ENCODE data around the gene MUSK.
"Not testable (repeated sequence)": the region's sequence is repeated elsewhere in the genome, so short reads cannot be mapped to it uniquely, and the experiment has no call there.

MUSK gene

GRCh38 chr9:110810262-110810976, 141.8 kb downstream of the MUSK start:
- DNase-seq (ENCODE audit: low spot score) = no peak

- no peak for DNase-seq (ENCODE audit: low spot score)
These were observed 144.3 kb downstream of the MUSK start for GRCh38 chr9:110812886-110813285.

GRCh38 chr9:110814159-110814558, 145.6 kb downstream of the MUSK start:
- DNase-seq (ENCODE audit: low spot score) = no peak

GRCh38 chr9:110815361-110815760, 146.8 kb downstream of the MUSK start:
- no peak for DNase-seq (ENCODE audit: low spot score)

- peak; percentile 37 for DNase-seq (ENCODE audit: low spot score)
These were observed 151.8 kb downstream of the MUSK start for GRCh38 chr9:110820381-110820780.

GRCh38 chr9:110821064-110821463, 152.5 kb downstream of the MUSK start:
- DNase-seq (ENCODE audit: low spot score) = no peak

GRCh38 chr9:110825129-110825528, 156.5 kb downstream of the MUSK start:
- DNase-seq (ENCODE audit: low spot score) = not testable (repeated sequence)

GRCh38 chr9:110825950-110826349, 157.4 kb downstream of the MUSK start:
- no peak for DNase-seq (ENCODE audit: low spot score)

- DNase-seq (ENCODE audit: low spot score) = not testable (repeated sequence)
These were observed 157.8 kb downstream of the MUSK start for GRCh38 chr9:110826400-110826799.

- peak; percentile 46 for DNase-seq (ENCODE audit: low spot score)
These were observed 159.7 kb downstream of the MUSK start for GRCh38 chr9:110828264-110828663.

GRCh38 chr9:110830495-110830894, 161.9 kb downstream of the MUSK start:
- no peak for DNase-seq (ENCODE audit: low spot score)

GRCh38 chr9:110832926-110833325, 164.3 kb downstream of the MUSK start:
- DNase-seq (ENCODE audit: low spot score) = no peak

GRCh38 chr9:110835404-110835803, 166.8 kb downstream of the MUSK start:
- DNase-seq (ENCODE audit: low spot score) = no peak

GRCh38 chr9:110835859-110836271, 167.3 kb downstream of the MUSK start:
- DNase-seq (ENCODE audit: low spot score) = no peak

GRCh38 chr9:110837401-110838005, 168.9 kb downstream of the MUSK start:
- DNase-seq (ENCODE audit: low spot score) = no peak

GRCh38 chr9:110842169-110842568, 173.6 kb downstream of the MUSK start:
- no peak for DNase-seq (ENCODE audit: low spot score)

- no peak for DNase-seq (ENCODE audit: low spot score)
These were observed 174.4 kb downstream of the MUSK start for GRCh38 chr9:110842986-110843385.

GRCh38 chr9:110844121-110844520, 175.5 kb downstream of the MUSK start:
- DNase-seq (ENCODE audit: low spot score) = no peak

GRCh38 chr9:110846215-110846614, 177.6 kb downstream of the MUSK start:
- no peak for DNase-seq (ENCODE audit: low spot score)

GRCh38 chr9:110847671-110848070, 179.1 kb downstream of the MUSK start:
- DNase-seq (ENCODE audit: low spot score) = no peak

GRCh38 chr9:110850401-110851135, 182.0 kb downstream of the MUSK start:
- no peak for DNase-seq (ENCODE audit: low spot score)

Data from pons (tissue), 1 donor.